ENCODE data around the gene RNF13. TPM values are rescaled to one million over a fixed set of nuclear protein-coding genes. Genes with fewer than 3 reads are reported as not detected.
A peak's percentile ranks its signal among the peaks of the same experiment; 100 is the strongest.

RNF13 gene, protein sequence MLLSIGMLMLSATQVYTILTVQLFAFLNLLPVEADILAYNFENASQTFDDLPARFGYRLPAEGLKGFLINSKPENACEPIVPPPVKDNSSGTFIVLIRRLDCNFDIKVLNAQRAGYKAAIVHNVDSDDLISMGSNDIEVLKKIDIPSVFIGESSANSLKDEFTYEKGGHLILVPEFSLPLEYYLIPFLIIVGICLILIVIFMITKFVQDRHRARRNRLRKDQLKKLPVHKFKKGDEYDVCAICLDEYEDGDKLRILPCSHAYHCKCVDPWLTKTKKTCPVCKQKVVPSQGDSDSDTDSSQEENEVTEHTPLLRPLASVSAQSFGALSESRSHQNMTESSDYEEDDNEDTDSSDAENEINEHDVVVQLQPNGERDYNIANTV
- total RNA-seq (2012; rRNA removed): 45.6 and 64.9 TPM in 2 replicates

GRCh38 chr3:149812606-149813366, at the start of gene RNF13:
TSS of gene RNF13 (plus strand) at chr3:149813215. CDS start at chr3:149846027, 32,812 bp downstream.
- Histone ChIP-seq H3K36me3 (ENCODE audit: insufficient read depth, low read length) (no peaks in the 10 kb centered on the region), H3K4me3 (ENCODE audit: low read length) (peak within 1 kb of the TSS; percentile 80), H3K4me1 (ENCODE audit: control insufficient read depth, insufficient read depth, low read length) (peaks cover 33% of the 10 kb centered on the region), H3K4me2 (ENCODE audit: low read length) (peak within 1 kb of the TSS; percentile 92), H3K9ac (ENCODE audit: low read depth, low read length) (peak within 1 kb of the TSS; percentile 92), H3K9me3 (replicated peaks; ENCODE audit: low read length) (no peaks in the 10 kb centered on the region), H3K27me3 (ENCODE audit: control insufficient read depth, insufficient read depth, low read length) (no peaks in the 10 kb centered on the region)

DNA sequence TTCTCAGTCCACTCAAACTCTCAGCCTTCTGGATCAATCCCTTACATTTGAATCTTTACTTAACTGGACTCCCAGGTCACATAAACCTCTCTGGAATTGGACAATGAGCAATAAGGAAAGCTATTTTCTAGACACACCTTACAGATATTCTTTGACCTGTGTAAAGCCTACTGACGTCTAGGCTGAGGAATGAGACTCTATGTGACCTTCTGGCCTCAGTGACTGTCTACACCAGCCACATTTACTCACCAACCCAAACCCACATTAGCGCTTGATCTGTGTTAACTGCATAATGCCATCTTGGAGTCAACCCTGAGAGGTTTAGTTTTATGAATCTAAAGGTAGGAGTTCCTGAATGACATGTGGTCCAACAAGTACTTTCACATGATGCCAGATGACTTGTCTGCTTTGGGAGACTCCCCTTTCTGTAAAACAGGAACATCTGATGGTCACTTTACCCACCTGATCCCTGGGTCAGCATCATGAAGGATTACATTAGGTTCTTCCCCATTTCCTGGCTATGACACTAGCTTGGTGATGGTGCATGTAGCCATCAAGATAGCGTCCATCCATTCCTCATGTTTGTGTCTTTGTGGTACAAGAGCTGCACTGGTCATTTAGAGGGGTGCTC, 49.3 kb upstream of the RNF13 start:
- Histone ChIP-seq H3K27me3 (ENCODE audit: control insufficient read depth, insufficient read depth, low read length) (peaks cover 52% of the 10 kb centered on the region), H3K9me3 (replicated peaks; ENCODE audit: low read length) (no peaks in the 10 kb centered on the region), H3K4me1 (ENCODE audit: control insufficient read depth, insufficient read depth, low read length) (no peaks in the 10 kb centered on the region), H3K9ac (ENCODE audit: low read depth, low read length) (no peak overlapping the region), H3K36me3 (ENCODE audit: insufficient read depth, low read length) (no peaks in the 10 kb centered on the region), H3K4me3 (ENCODE audit: low read length) (no peak overlapping the region), H3K4me2 (ENCODE audit: low read length) (no peak overlapping the region)

DNA sequence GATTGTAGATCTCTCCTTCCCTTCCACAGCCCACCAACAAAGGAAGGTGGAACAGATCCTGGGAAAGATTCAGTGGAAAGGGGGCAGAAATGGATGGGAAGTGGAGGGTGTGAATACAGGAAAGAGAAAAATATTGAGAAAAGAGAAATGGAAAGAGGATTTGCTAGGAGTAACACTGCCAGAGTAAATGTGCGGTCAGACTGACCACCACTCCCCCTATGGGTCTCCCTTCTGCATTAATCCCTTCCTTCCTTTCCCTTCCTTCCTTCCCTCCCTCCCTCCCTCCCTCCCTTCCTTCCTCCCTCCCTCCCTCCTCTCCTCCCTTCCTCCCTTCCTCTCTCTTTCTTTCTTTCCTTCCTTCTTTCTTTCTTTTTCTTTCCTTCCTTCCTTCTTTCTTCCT, 48.7 kb upstream of the RNF13 start:
- no peaks in the 10 kb centered on the region for H3K36me3 ChIP-seq (ENCODE audit: insufficient read depth, low read length)
- no peak overlapping the region for H3K4me2 ChIP-seq (ENCODE audit: low read length)
- H3K4me3 ChIP-seq (ENCODE audit: low read length): no peak overlapping the region
- no peaks in the 10 kb centered on the region for H3K4me1 ChIP-seq (ENCODE audit: control insufficient read depth, insufficient read depth, low read length)
- H3K9ac ChIP-seq (ENCODE audit: low read depth, low read length): no peak overlapping the region
- peaks cover 52% of the 10 kb centered on the region for H3K27me3 ChIP-seq (ENCODE audit: control insufficient read depth, insufficient read depth, low read length)
- no peaks in the 10 kb centered on the region for H3K9me3 ChIP-seq (replicated peaks; ENCODE audit: low read length)

DNA sequence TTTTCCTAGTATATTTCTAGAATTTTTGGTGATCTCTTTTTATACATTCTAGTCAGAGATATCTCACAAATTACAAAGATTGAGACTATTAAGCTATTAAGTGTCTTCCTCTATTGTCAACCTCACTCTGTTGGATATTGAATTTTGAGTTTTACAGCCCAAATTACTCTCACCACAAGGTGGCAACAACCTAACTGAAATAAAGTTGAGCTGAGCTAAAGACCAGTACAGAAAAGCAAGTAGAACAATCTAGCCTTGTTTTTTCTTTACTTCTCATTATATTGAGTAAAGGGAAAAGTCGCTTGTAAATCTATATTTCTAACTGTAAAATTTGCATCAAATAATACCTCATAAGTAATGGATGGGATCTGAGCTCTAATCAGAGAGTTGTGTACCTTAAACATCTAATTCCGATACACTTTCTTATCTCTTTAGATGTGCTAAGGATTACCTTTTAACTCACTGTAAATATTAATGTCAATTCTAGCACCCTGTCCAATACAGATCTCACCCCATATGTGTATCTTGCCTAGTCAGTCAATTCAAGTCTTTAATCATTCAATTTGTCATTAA, 47.2 kb upstream of the RNF13 start:
- no peaks in the 10 kb centered on the region for H3K36me3 ChIP-seq (ENCODE audit: insufficient read depth, low read length)
- H3K4me3 ChIP-seq (ENCODE audit: low read length): no peak overlapping the region
- H3K9me3 ChIP-seq (replicated peaks; ENCODE audit: low read length): no peaks in the 10 kb centered on the region
- H3K27me3 ChIP-seq (ENCODE audit: control insufficient read depth, insufficient read depth, low read length): peaks cover 39% of the 10 kb centered on the region
- H3K9ac ChIP-seq (ENCODE audit: low read depth, low read length): no peak overlapping the region
- H3K4me2 ChIP-seq (ENCODE audit: low read length): no peak overlapping the region
- H3K4me1 ChIP-seq (ENCODE audit: control insufficient read depth, insufficient read depth, low read length): no peaks in the 10 kb centered on the region

DNA sequence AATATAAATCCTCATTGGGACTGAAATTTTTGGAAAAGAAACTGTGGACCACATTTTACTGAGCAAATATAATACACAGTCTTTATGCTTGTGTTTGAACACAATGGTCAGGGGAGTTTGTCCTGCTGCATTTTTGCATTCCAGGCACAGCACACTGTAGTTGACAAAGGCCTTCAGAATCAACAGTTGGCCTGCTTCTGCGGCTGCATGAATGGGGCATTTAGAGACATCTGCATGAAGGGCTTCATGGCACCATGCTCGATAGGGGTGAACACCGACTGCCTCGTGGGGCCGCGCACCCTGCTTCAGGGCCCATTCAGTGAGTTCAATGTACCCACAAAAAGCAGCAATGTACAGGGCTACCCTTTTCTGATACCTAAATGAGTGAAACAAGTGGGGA, 45.3 kb upstream of the RNF13 start:
- H3K4me3 ChIP-seq (ENCODE audit: low read length): no peak overlapping the region
- H3K36me3 ChIP-seq (ENCODE audit: insufficient read depth, low read length): no peaks in the 10 kb centered on the region
- H3K4me2 ChIP-seq (ENCODE audit: low read length): no peak overlapping the region
- H3K4me1 ChIP-seq (ENCODE audit: control insufficient read depth, insufficient read depth, low read length): no peaks in the 10 kb centered on the region
- H3K9me3 ChIP-seq (replicated peaks; ENCODE audit: low read length): no peaks in the 10 kb centered on the region
- H3K9ac ChIP-seq (ENCODE audit: low read depth, low read length): no peak overlapping the region
- peaks cover 23% of the 10 kb centered on the region for H3K27me3 ChIP-seq (ENCODE audit: control insufficient read depth, insufficient read depth, low read length)

DNA sequence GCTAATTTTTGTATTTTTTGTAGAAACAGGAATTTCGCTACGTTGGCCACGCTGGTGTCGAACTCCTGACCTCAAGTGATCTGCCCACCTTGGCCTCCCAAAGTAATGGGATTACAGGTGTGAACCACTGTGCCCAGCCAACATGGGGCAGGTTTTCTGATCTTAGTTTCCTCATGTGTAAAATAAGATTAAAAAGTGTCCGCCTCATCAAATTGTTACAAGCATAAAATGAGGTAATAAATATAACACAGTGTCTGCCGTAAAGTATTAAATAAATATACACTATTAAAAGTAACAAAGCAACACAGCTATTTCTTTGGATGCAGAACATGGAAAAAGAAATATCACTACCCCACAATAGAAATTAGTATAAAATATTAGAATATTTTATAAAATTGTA, 44.3 kb upstream of the RNF13 start:
- H3K36me3 ChIP-seq (ENCODE audit: insufficient read depth, low read length): no peaks in the 10 kb centered on the region
- no peaks in the 10 kb centered on the region for H3K4me1 ChIP-seq (ENCODE audit: control insufficient read depth, insufficient read depth, low read length)
- H3K9me3 ChIP-seq (replicated peaks; ENCODE audit: low read length): no peaks in the 10 kb centered on the region
- no peak overlapping the region for H3K4me3 ChIP-seq (ENCODE audit: low read length)
- no peak overlapping the region for H3K4me2 ChIP-seq (ENCODE audit: low read length)
- no peak overlapping the region for H3K9ac ChIP-seq (ENCODE audit: low read depth, low read length)
- H3K27me3 ChIP-seq (ENCODE audit: control insufficient read depth, insufficient read depth, low read length): peaks cover 13% of the 10 kb centered on the region

DNA sequence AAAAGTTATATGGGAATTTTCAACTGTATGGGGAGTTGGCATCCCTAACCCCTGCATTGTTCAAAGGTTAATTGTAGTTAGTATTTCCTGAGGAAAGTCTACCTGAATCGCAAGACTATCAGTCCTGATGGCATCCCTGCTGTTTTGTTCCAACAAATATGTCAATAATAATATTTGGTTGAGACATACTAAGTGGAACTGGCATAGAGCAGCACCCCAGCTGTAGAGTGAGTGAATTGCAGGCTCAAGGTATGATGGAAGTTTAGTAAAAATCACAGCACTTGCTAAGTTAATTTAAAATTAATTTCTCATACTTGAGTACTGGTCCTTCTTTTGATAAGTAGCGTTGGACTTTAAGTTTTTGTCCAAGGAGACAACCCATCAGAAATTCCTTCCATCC, 42.8 kb upstream of the RNF13 start:
- no peaks in the 10 kb centered on the region for H3K4me1 ChIP-seq (ENCODE audit: control insufficient read depth, insufficient read depth, low read length)
- no peaks in the 10 kb centered on the region for H3K9me3 ChIP-seq (replicated peaks; ENCODE audit: low read length)
- H3K36me3 ChIP-seq (ENCODE audit: insufficient read depth, low read length): no peaks in the 10 kb centered on the region
- no peak overlapping the region for H3K4me2 ChIP-seq (ENCODE audit: low read length)
- H3K27me3 ChIP-seq (ENCODE audit: control insufficient read depth, insufficient read depth, low read length): peaks cover 7% of the 10 kb centered on the region
- H3K9ac ChIP-seq (ENCODE audit: low read depth, low read length): no peak overlapping the region
- H3K4me3 ChIP-seq (ENCODE audit: low read length): no peak overlapping the region

DNA sequence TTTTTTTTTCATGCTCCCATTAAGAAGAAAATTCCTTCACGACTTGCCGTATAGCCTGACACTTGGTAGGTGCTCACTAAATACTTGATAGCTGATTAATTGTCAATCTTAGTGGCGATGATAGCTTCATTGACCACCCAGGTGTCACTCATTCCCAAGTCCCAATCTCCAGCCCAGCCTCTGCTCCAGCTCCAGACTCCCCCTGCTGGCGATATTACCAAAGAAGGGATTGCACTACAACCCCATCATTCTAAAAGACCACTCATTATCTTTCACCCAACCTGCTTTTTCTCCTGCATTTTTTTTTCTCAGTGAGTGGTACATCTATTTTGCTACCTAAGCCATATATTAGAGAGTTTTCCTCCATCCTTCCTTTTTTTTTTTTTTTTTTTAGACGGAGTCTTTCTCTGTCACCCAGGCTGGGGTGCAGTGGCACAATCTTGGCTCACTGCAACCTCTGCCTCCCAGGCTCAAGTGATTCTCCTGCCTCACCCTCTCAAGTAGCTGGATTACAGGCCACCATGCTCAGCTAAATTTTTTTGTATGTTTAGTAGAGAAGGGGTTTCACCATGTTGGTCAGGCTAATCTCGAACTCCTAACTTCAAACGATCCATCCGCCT, 41.3 kb upstream of the RNF13 start:
- Histone ChIP-seq H3K27me3 (ENCODE audit: control insufficient read depth, insufficient read depth, low read length) (peaks cover 7% of the 10 kb centered on the region), H3K9me3 (replicated peaks; ENCODE audit: low read length) (no peaks in the 10 kb centered on the region), H3K36me3 (ENCODE audit: insufficient read depth, low read length) (no peaks in the 10 kb centered on the region), H3K4me2 (ENCODE audit: low read length) (no peak overlapping the region), H3K4me1 (ENCODE audit: control insufficient read depth, insufficient read depth, low read length) (no peaks in the 10 kb centered on the region), H3K4me3 (ENCODE audit: low read length) (no peak overlapping the region), H3K9ac (ENCODE audit: low read depth, low read length) (no peak overlapping the region)

GRCh38 chr3:149772861-149773260, 40.2 kb upstream of the RNF13 start:
- Histone ChIP-seq H3K9ac (ENCODE audit: low read depth, low read length) (no peak overlapping the region), H3K9me3 (replicated peaks; ENCODE audit: low read length) (no peaks in the 10 kb centered on the region), H3K4me1 (ENCODE audit: control insufficient read depth, insufficient read depth, low read length) (no peaks in the 10 kb centered on the region), H3K4me3 (ENCODE audit: low read length) (no peak overlapping the region), H3K27me3 (ENCODE audit: control insufficient read depth, insufficient read depth, low read length) (no peaks in the 10 kb centered on the region), H3K36me3 (ENCODE audit: insufficient read depth, low read length) (no peaks in the 10 kb centered on the region), H3K4me2 (ENCODE audit: low read length) (no peak overlapping the region)

DNA sequence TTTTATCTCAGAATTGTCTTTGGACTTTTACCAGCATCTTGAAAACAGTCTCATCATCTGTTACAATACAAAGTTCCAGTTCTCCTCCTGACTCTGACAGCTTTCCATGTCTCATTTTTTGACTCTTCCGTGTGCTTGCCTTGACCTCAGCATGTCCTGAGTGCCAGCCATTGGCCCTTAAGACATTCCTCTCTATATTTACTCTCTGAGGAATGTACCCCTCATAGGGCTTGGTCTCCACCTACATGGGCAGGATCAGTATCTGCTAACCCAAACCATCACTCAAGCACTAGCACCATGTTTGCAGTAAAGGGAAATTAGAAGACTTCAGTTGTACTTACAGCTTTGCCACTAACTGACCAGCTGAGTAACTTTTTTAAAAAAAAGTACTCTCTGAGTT, 36.8 kb upstream of the RNF13 start:
- Histone ChIP-seq H3K4me1 (ENCODE audit: control insufficient read depth, insufficient read depth, low read length) (no peaks in the 10 kb centered on the region), H3K4me3 (ENCODE audit: low read length) (no peak overlapping the region), H3K36me3 (ENCODE audit: insufficient read depth, low read length) (no peaks in the 10 kb centered on the region), H3K9ac (ENCODE audit: low read depth, low read length) (no peak overlapping the region), H3K4me2 (ENCODE audit: low read length) (no peak overlapping the region), H3K9me3 (replicated peaks; ENCODE audit: low read length) (no peaks in the 10 kb centered on the region), H3K27me3 (ENCODE audit: control insufficient read depth, insufficient read depth, low read length) (no peaks in the 10 kb centered on the region)
